SIG-M5 (cell line): ENCODE measurements around the gene WFIKKN2.
"Not testable (repeated sequence)": the region's sequence is repeated elsewhere in the genome, so short reads cannot be mapped to it uniquely, and the experiment has no call there.

ENCODE experiments used
- DNase-seq: peaks from one replicate; lab custom pipeline; 2025; lab: John Stamatoyannopoulos, UW

Gene WFIKKN2

DNA sequence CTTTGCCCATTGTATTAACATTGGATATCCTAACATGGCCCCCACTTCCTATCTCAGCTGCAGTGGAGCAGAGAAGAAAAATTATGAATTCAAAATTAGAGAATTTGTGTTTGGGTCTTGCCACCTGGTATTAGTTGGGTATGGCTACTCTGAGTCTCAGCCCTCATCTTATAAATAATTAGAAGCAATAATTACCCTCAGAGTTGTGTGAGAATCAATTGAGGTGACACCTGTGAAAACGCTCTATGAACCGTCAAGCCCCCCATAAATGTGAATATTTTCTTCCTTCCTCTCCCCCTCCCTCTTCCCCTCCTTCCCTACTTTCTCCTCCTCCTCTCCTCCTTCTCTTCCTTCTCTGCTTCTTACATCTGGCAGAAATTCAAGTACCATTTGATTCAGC lies 39.7 kb downstream of the WFIKKN2 start:
- no peak for DNase-seq

DNA sequence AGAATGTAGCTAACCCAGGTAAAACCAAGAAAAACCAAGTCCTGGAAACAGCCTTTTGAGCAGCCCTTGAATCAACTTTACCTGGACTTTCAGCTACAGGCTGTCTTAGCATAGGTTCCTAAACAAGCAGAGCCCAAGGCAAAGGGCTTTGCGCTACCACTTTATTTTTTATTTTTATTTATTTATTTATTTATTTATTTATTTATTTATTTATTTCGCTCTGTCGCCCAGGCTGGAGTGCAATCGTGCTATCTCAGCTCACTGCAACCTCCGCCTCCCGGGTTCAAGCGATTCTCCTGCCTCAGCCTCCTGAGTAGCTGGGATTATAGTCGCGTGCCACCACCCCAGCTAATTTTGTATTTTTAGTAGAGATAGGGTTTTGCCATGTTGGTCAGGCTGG lies 41.7 kb downstream of the WFIKKN2 start:
- not testable (repeated sequence) for DNase-seq

DNA sequence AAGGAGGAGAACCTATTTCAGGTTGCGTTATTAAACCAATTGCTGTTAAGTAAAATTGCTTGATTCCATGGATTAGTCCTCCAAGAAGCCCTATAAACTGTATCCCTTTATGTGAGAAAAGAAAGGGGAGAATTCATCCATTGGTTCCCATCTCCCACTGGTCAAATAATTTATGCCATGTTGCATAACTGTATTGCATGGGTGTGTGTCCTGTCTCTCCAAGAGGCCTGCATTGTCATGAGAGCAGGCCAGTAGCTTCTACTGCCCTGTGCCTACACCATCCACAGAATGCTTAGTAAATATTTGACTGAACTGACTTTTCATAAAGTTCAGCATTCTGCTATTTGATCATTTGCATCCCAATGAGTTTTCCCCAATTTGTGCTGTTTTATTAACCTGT lies 42.5 kb downstream of the WFIKKN2 start:
- DNase-seq, result no peak

DNA sequence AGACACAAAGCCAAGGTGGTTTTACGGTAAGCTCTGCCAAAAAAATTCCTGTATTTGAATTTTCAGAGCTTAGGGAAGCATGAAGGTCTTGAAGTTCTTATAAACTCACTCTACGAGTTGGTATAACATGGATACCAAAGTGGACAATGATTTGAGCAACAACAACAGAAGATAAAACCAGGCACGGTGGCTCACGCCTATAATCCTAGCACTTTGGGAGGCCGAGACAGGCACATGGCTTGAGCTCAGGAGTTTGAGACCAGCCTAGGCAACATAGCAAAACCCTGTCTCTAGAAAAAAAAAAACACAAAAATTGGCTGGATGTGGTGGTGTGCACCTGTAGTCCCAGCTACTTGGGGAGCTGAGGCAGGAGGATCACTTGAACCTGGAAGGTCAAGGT lies 43.7 kb downstream of the WFIKKN2 start:
- DNase-seq, result no peak

DNA sequence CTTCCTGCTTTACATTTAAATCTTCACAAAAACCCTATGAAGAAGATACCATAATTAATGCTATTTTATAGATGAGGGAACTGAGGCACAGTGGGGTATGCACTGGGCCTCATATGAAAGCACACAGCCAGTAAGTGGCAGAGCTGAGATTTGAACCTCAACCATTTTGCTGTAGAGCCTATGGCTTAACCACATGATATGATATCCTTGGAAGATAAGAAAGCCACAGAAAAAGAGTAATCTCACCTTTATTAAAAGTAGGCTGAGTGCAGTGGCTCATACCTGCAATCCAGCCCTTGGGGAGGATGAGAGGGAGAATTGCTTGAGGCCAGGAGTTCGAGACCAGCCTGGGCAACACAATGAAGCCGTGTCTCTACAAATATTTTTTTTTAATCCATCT lies 45.8 kb downstream of the WFIKKN2 start:
- DNase-seq, result no peak

DNA sequence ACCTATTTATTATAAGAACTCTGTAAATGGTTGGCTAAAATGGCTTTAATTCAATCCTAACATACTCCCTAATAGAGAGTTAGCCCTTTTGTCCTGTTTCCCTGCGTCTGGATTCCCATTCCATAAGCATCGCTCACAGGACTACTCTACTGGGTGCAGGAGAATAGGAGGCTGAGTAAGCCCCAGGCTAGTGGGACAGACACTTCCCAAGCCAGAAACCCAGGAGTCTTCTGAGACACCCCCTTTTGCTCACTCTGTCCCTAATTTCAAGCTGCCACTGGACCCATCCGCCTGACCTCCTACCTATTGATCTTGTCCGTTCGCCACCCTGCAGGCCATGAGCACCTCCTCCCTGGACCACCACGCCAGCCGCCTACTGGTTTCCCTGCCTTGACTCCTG lies 47.5 kb downstream of the WFIKKN2 start:
- DNase-seq, result no peak

DNA sequence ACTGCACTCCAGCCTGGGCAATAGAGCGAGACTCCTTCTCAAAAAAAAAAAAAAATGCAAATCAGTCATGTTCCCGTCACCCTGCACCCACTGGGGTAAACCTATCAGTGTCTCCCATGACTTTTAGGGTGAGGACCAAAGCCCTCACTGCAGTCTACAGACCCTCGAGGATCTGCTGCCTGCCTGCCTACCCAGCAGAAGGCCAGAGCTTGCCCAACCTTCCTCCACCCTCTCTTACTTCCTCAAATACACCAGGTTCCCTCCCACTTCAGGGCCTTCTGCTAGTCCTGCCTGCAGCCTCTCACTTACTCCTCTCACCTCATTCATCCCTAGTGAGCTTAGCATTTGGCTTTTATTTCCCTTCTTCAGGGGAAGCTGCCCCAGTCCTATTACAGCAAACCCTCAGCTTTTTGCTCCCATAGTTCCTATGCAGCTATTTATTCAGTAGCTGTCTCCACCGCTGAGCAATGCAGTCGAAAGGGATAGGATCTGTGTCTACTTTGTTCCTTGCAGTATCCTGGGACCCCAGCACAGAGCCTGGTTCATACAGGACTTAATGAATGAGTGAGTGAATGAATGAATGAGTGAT lies 48.6 kb downstream of the WFIKKN2 start:
- DNase-seq, result peak; percentile 70

DNA sequence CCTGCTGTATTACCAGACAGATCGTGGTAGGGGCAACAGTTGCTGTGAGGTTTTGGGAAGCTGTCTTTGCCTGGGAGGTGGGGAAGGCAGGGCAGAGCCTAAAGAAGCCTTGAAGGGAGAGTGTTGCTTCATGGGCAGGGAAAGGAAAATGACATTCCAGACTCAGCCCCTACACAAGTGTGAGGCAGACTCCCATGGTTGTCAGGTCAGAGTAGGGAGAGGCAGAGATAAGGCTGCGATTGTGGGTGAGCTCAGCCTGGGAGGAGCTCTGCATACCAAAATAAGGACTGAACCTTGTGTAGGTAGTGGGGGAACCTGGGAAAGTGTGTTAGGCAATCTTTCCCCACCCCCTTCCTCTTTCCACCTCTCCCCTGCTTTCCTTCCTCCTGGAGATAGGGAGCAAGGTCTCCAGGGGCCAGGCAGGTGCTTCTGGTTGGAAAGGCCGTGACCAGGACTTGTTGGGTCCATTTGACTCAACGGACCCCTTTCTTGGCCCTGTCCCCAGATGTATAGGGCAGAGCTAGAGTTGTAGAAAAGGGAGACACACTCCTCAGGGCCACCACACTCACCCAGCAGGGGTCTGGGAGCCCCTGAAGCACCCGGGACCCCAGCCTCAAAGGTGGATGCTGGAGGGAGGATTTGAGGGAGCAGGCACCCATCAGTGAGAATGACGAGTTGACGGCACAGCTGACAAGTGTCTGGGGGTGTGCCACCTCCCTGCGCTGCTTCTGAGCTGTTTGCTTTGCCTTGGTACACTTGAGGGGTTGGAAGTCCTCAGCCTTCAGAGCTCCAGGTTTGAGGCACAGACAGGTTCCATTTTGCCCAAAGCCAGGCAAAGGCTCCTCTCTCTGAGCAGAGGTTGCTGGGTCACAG lies 49.3 kb downstream of the WFIKKN2 start:
- no peak for DNase-seq

DNA sequence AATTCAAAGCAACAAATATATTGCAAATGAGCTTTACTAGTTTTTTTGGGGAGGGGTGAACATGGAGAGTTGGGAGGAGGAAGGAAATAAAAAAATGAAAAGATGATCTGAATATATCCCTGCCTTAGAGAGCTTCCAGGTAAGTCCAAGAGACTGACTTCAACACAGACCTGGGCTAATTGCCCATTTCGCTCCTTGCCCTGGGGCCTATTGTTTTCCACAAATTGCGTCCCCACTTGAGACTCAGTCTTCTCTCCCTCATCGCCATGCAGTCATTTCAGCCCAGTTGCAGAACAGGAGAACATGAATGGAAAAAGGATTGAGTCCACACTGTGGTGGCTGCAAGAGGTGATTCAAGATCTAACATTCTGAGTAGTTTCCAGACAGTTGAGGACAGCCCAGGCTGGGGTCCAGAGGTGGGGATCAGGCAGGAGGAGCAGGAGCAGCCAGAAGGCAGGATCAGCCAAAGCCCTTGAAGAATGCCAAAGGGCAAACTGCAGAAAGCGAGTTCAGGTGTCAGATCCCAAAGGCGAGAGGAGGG lies 52.4 kb downstream of the WFIKKN2 start:
- no peak for DNase-seq

DNA sequence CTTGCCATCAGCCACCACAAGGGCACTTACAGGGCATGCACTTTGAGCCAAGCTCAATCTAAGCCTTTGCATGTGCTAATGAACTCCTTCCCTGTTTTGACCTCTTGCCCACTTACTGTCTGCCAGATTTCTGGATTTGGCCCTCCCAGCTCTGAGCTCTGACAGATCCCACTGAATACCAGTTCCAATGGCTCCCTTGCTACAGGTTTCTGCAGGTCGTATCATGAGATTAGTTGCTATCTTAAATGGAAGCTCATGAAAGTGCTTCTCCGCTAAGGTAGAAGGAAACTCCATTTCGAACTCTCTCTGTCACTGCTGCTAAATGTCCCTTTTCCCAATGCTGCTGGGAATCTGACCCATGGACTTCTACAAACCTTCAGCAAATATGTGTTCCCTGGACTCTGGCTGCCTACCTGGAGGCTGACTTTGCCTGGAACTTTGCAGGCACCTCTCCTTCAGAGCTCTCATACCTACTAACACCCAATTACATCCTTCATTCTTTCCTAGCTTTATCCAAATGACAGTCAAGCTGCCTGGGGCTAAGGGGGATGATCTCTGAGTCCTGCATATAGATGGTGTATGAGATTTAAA lies 54.2 kb downstream of the WFIKKN2 start:
- DNase-seq, result no peak

DNA sequence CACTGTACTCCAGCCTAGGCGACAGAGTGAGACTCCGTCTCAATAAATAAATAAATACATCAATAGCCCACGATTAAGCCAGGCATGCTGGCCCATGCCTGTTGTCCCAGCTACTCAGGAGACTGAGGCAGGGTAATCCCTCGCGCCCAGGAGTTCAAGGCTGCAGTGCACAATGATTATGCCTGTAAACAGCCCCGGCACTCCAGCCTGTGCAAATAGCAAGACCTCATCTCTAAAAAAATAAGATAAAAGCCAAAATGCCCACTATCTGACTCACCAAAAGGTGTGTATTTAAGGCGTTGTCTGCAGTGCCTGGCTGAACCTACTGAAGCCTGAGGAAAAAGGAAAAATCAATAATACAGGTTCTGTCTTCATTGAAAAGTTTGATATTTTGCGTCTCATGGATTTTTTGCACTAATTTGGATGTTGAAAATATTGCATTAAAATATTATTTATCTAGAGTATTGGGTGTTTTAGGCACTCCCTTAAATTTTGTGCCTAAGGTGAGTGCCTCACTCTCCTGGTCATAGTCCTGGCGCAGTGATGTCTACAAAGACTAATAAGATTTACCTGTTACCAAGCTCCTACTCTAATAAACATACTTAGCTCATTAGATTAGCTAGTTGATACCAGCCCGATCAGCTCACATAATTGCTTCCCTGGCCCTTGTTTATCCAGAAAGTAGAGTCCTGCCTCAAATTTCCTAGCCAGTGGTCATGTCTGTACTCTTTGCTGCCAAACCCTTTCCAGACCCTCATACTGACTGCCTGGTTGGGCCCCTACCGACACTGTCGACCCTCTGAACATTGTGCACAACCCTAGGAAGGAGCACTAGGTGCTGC lies 55.5 kb downstream of the WFIKKN2 start:
- no peak for DNase-seq

DNA sequence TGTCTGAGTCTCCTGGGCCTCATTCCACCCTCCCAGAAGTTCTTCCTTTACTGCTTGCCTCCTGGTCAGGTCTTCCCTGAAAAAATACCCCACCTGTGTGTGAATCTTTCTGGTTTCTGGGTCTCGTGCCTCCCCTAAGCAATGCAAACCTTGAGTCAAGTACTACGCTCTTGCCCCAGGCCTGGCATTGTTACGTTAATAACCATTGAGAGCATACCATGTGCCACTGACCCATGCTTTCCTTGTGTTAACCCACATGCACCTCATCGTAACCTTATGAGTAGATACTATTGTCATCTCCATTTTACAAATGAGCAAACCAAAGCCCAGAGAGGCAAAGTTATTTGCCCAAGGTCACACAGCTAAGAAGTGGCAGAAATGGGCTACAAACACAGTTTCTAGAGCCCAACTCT lies 56.2 kb downstream of the WFIKKN2 start:
- DNase-seq, result no peak
